ENCODE results near the gene TMEM203.

The TMEM203 gene

DNA sequence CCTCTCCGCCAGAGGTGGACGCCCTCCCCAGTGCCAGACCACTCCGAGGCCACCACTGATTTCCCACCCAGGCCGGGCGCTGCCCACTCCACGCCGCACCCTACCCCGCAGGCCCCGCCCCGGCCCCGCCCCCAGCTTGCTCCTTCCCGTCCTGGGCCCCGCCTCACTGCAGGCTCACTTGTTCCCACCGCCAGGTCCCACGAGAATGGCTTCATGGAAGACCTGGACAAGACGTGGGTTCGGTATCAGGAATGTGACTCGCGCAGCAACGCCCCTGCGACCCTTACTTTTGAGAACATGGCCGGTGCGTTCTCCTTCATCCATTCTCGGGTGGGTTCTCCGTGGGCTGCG is 42.1 kb downstream of the TMEM203 start:
- no peak for DNase-seq

- DNase-seq, result peak; percentile 60
These were observed 42.7 kb downstream of the TMEM203 start for GRCh38 chr9:137162505-137163364.

- peak; percentile 52 for DNase-seq
These were observed 43.6 kb downstream of the TMEM203 start for GRCh38 chr9:137161558-137162486.

GRCh38 chr9:137160716-137161557 is 44.5 kb downstream of the TMEM203 start:
- DNase-seq, result peak; percentile 99

DNA sequence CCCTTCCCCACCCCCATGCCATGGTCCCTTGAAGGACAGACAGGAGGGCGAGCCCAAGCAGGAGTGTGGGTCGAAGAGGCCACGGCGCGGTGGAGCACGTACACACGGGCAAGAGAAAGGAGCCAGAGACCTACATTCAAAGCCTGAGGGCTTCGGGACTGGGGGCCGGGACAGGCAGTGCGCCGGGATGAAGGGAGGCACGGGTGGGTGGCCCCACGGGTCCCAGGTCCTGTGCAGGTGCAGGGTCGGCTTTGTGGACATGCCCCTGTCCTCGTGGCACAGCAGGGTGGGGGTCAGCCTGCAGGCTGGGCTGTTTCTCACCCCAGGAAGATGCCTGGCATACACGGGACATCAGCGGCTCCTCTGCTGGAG is 45.4 kb downstream of the TMEM203 start:
- DNase-seq, result no peak

DNA sequence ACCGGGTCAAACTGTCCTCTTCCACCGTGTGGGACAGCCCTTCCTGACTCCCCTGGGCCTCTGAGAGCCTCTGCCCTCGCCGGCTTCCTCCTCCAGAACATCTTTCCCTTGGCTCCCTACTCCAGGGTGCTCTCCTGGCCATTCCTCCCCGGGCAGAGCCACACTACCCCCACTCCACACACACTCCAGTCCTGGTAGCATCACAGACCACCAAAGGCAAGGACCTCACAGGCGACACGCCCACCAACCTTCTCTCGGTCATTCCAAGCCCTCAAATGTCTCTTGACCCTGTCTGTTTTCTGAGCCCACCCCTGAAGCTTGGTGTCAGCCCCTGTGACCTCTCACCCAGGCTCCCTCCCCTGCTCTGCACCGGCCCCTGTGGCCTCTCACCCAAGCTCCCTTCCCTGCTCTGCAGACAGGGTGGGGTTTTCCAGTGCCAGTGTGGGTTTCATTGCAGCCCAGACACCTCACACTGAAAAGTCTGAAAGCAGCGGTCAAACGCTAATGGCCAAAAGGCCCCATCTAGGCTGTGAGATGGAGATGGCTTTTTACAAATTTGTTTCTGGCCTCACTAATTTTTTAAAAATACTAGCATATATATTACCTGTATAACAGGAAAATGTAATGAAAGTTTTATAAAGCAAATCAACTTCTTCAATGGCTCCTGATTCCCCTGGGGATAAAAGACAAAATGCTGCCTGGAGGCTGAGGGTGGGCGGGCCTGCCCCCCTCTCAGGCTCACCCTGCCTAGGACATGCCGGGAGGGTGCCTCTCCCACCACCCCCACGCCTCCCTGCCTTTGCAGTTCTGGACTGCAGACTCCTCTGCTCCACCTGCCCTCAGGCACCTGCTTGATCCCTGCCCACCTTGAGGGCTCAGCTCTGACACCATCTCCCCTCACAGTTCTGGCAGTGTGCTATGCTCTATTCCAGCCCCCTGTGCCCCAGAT is 46.1 kb downstream of the TMEM203 start:
- no peak for DNase-seq

DNA sequence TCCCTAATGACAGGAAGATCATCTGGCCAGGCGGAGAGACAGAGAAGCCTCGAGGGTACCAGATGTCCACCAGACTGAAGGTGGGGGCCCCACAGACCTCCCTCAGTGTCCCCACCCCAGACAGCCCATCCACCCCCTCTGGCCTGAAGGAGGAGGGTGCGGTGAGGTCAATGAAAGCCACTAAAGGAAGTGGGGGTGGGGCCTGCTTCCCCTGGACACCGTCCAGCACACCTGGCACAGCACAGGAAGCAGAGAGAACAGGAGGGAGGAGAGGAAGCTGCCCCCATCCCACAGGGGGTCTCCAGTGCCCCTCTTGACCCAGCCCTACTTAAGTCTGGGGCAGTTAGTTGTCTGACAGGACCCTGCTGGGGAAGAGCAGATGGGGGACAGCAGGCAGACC is 46.8 kb downstream of the TMEM203 start:
- no peak for DNase-seq

DNA sequence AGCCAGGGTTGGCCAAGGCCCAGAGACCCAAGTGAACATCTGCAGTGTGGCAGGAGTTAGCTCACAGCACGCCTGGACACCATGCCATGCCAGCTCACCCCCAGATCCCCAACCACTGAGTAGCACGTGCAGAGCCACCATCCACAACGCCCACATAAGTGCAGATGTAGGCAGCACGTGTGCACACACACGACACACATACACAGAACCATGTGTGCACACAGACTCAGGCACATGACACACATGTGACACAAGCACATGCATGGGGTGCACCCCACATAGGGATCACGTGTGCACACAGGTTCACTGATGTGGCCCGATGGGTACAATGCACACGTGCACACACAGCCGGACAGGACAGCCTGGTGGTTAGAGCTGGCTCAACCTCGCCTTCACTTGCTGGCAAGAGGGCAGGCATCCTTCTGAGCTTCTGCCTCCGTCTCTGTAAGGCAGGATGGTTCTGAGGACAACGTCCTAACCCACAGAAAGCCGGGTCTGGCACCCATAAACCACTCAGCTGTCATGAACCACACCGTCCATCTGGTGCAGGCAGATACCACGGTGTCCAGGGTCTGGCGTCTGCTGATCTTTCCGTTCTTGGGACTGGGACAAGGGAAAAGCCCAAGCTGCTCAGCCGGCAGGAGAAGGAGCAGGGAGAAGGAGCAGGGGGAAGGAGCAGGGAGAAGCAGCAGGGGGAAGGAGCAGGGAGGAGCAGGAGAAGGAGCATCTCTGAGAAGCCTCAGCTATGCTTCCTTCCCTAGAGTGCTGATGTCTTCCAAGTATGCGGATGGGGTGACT is 47.6 kb downstream of the TMEM203 start:
- DNase-seq, result no peak

DNA sequence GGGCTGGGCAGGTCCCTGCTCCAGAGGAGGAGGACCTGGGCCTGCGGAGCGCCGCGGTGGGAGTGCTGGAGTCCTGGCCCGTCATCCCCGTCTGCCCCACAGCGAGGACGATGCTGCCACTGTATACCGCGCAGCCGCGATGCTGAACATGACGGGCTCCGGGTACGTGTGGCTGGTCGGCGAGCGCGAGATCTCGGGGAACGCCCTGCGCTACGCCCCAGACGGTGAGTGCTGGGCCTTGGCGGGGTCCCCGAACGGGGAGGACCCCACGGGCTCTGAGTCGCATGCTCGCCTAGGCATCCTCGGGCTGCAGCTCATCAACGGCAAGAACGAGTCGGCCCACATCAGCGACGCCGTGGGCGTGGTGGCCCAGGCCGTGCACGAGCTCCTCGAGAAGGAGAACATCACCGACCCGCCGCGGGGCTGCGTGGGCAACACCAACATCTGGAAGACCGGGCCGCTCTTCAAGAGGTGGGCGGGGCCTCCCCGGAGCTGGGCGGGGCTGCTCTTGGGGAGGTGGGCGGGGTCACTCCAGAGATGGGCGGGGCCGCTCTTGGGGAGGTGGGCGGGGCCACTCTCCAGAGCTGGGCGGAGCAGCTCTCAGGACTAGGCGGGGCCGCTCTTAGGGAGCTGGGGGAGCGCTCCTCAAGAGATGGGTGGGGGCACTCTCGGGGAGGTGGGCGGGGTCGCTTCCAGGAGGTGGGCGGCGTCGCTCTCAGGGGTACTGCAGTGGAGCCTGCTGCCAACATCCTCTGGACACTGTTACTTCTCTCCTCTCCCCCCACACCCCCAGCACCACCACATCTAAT is 48.7 kb downstream of the TMEM203 start:
- no peak for DNase-seq

All from NCI-H2171 treated with DMSO at 0.1 percent for 48 hours (cell line).